T-cell (primary cell): ENCODE measurements around the gene INPP4B. TPM values are rescaled to one million over a fixed set of nuclear protein-coding genes. Genes with fewer than 3 reads are reported as not detected.
"Not testable (repeated sequence)": the region's sequence is repeated elsewhere in the genome, so short reads cannot be mapped to it uniquely, and the experiment has no call there.

ENCODE experiments used
- ATAC-seq, 4 experiments: fragments of 200-7000 bp in 3 of 4; fragments of 150-1000 bp in 1 of 4; cut with Tn5 transposase; replicated peaks in 1 of 4; 1 replicate in 3 of 4; 2 replicates in 1 of 4; pipeline ENCODE4 v1.10.0; 2021; ENCODE audit warnings: moderate library complexity in 3 of 4, mild to moderate bottlenecking in 2 of 4, moderate number of reproducible peaks in 1 of 4
- CTCF ChIA-PET, 2 donors: fragments of 300-600 bp; sonication (Branson Sonifier 250); formaldehyde crosslinking; loops; one replicate each; lab custom pipeline; 2022; ENCODE audit warnings: antibody characterized with exemption in 2 of 2; lab: Charles Lee
- POLR2A ChIA-PET, 2 donors: fragments of 300-600 bp; sonication (Branson Sonifier 250); formaldehyde crosslinking; loops; one replicate each; lab custom pipeline; 2022; ENCODE audit warnings: antibody characterized with exemption in 2 of 2; lab: Charles Lee
- DNase-seq, 35 experiments: peaks; one replicate each; pipeline versions ENCODE4 v3.0.0 to v3.0.0-alpha.2; 2013 to 2023
- H3K27ac ChIP-seq: one replicate; pipeline ENCODE4 v1.5.1; 2013; ENCODE audit warnings: low read length
- H3K27me3 ChIP-seq, 2 experiments: replicated peaks in 1 of 2; 1 replicate in 1 of 2; 2 replicates in 1 of 2; pipeline versions ENCODE4 v1.6.1 to v1.7.0; 2013; ENCODE audit warnings: low read length in 1 of 2, mixed read lengths in 1 of 2; ENCODE audit not compliant: control insufficient read depth in 2 of 2, insufficient read depth in 2 of 2; ENCODE audit errors: extremely low read depth in 1 of 2
- H3K36me3 ChIP-seq, 2 donors: 1 replicate in 1 of 2; 2 replicates in 1 of 2; pipeline versions ENCODE4 v1.6.1 to v1.7.0; 2013; ENCODE audit warnings: low read length in 1 of 2; ENCODE audit not compliant: control insufficient read depth in 2 of 2, insufficient read depth in 1 of 2; ENCODE audit errors: extremely low read depth in 1 of 2
- H3K4me1 ChIP-seq, 2 experiments: 1 replicate in 1 of 2; 2 replicates in 1 of 2; pipeline versions ENCODE4 v1.6.1 to v1.7.0; 2013; ENCODE audit warnings: low read length in 2 of 2, mixed read lengths in 1 of 2; ENCODE audit not compliant: insufficient read depth in 2 of 2, control insufficient read depth in 1 of 2; ENCODE audit errors: extremely low read depth in 1 of 2
- H3K4me3 ChIP-seq, 2 donors: 1 replicate in 1 of 2; 2 replicates in 1 of 2; pipeline versions ENCODE4 v1.5.1 to v1.7.0; 2013; ENCODE audit warnings: mild to moderate bottlenecking in 2 of 2, low read length in 1 of 2, moderate library complexity in 1 of 2; ENCODE audit not compliant: control insufficient read depth in 1 of 2; ENCODE audit errors: extremely low read depth in 1 of 2
- H3K9me3 ChIP-seq: 2 replicates; pipeline ENCODE4 v1.7.0; 2013
- H3K27ac Mint-ChIP-seq, 2 donors: one replicate each; pipeline ENCODE4 v1.8.0; 2020 to 2021; ENCODE audit warnings: mild to moderate bottlenecking in 2 of 2, mixed read lengths in 2 of 2
- H3K27me3 Mint-ChIP-seq, 2 donors: one replicate each; pipeline ENCODE4 v1.8.0; 2021 to 2022; ENCODE audit warnings: mixed read lengths in 2 of 2
- H3K36me3 Mint-ChIP-seq: one replicate; pipeline ENCODE4 v1.8.0; 2021; ENCODE audit warnings: mixed read lengths
- H3K4me1 Mint-ChIP-seq, 3 donors: one replicate each; pipeline ENCODE4 v1.8.0; 2020 to 2022; ENCODE audit warnings: mixed read lengths in 3 of 3, mild to moderate bottlenecking in 1 of 3
- H3K4me3 Mint-ChIP-seq, 3 donors: one replicate each; pipeline ENCODE4 v1.8.0; 2020 to 2022; ENCODE audit warnings: mild to moderate bottlenecking in 3 of 3, mixed read lengths in 3 of 3, moderate library complexity in 3 of 3
- H3K9me3 Mint-ChIP-seq, 3 donors: one replicate each; pipeline ENCODE4 v1.8.0; 2020 to 2022; ENCODE audit warnings: mixed read lengths in 3 of 3
- WGBS: methylation state at CpG from one replicate; pipeline ENCODE4 v1.1.5; 2013; ENCODE audit warnings: missing lambda C conversion rate; ENCODE audit not compliant: insufficient coverage; 5-methylcytosine and 5-hydroxymethylcytosine counted together
- total RNA-seq, 35 experiments: library from RNA in 6 of 35; stranded (reverse) in 6 of 35; fragments of 120-200 nt in 1 of 35; gene quantifications; one replicate each; pipeline versions ENCODE4 v1.2.1 to v1.2.4 and lab custom pipeline; 2013 to 2026

The INPP4B gene
- total RNA-seq, 5 donors from 2014 or later (not counting 1 experiment from before 2014, with no cell fraction given) = 47.4 to 99.7 (median 71.3) TPM

GRCh38 chr4:142405021-142405694 lies 440.9 kb downstream of the INPP4B start:
- peak overlapping the region; percentile 56 to 81 for H3K4me3 ChIP-seq
- H3K27ac ChIP-seq = peak overlapping the region; percentile 83
- Mint-ChIP-seq H3K4me3 (peak overlapping the region; percentile 84 to 94 (median 94)), H3K36me3 (peaks cover 14% of the 10 kb centered on the region), H3K27ac (peak overlapping the region; percentile 98 to 99), H3K9me3 (no peaks in the 10 kb centered on the region), H3K4me1 (peaks cover 64 to 74% (median 68%) of the 10 kb centered on the region in 3 donors), H3K27me3 (no peaks in the 10 kb centered on the region)
- POLR2A ChIA-PET = interaction anchor here (0.6 to 1.3 kb wide), 5 partner anchors 12 to 54 kb away, joined by 3 to 15 read pairs (median 4); no protein-coding TSS in a partner anchor
- H3K27me3 ChIP-seq = no peaks in the 10 kb centered on the region
- 0% methylated on average over 6 of the region's 14 CpGs for WGBS
- no peaks in the 10 kb centered on the region for H3K36me3 ChIP-seq
- H3K9me3 ChIP-seq = no peaks in the 10 kb centered on the region
- CTCF ChIA-PET = interaction anchor here (0.6 to 2.4 kb wide), 5 partner anchors 17 to 432 kb away, joined by 3 to 10 read pairs (median 5); no protein-coding TSS in a partner anchor
- DNase-seq (peak; percentile 5 to 75 (median 34)), ATAC-seq (peak; percentile 39 to 66 (median 57))
- H3K4me1 ChIP-seq = peaks cover 34 to 41% of the 10 kb centered on the region in 2 experiments

DNA sequence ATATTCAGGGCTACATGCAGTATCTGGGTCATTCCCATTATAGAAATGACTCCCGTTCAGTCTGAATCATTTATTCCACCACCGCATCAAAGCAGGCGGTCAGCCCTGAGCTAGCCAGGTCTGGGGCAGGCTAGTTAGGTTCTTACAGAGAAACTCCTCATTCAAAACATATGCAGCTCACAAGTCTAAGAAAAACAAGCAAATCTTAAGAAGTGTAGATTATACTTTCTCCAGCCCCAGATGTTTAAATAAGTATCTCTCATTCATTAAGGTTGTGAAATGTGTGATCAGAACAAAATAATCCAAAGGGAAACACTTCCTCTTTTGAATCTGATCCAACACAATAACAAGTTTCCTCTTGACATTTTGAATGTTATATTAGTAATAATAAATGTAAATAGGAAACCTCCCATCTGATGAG lies 441.9 kb downstream of the INPP4B start:
- Mint-ChIP-seq H3K27ac (peak overlapping the region; percentile 98 to 99), H3K4me1 (peaks cover 64 to 79% (median 73%) of the 10 kb centered on the region in 3 donors), H3K36me3 (peaks cover 14% of the 10 kb centered on the region), H3K9me3 (no peaks in the 10 kb centered on the region), H3K27me3 (no peaks in the 10 kb centered on the region), H3K4me3 (peak overlapping the region; percentile 84 to 94 (median 94))
- 7% methylated on average over 3 of the region's 3 CpGs for WGBS
- no peak for ATAC-seq
- ChIA-PET POLR2A (interaction anchor here (0.6 to 1.5 kb wide), 6 partner anchors 13 to 310 kb away, joined by 3 to 15 read pairs (median 4); no protein-coding TSS in a partner anchor), CTCF (interaction anchor here (0.6 to 0.7 kb wide), 2 partner anchors 13 to 16 kb away, joined by 3 to 5 read pairs; no protein-coding TSS in a partner anchor)
- no peaks in the 10 kb centered on the region for H3K36me3 ChIP-seq
- H3K4me1 ChIP-seq = peaks cover 31 to 43% of the 10 kb centered on the region in 2 experiments
- H3K9me3 ChIP-seq = no peaks in the 10 kb centered on the region
- peak overlapping the region; percentile 56 to 81 for H3K4me3 ChIP-seq
- H3K27ac ChIP-seq = peak overlapping the region; percentile 83
- no peaks in the 10 kb centered on the region for H3K27me3 ChIP-seq
- DNase-seq = no peak

DNA sequence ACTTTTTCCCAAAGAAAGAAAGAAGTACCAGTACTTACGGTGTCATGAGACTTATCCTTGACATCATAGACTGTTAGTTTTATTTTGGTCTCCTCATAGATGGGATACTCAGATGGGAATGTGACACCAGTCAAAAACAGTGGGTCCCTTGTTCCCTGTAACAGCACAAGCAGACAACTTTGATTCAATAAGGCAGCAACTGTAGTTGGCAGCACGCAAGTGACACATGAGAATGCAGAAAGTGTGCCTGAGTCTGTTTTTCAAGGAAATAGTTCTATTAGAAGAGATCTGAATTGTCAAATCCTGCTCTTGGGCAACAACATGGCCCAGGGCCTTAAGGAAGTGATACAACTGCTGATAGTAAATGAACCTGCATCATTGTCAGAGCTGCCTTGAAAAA lies 443.2 kb downstream of the INPP4B start:
- H3K4me1 ChIP-seq = peaks cover 23 to 38% of the 10 kb centered on the region in 2 experiments
- H3K36me3 ChIP-seq = no peaks in the 10 kb centered on the region
- peak overlapping the region; percentile 35 to 56 for H3K4me3 ChIP-seq

GRCh38 chr4:142402156-142402555 lies 443.9 kb downstream of the INPP4B start:
- ChIA-PET POLR2A (interaction anchor here in 1 of 2 donors (0.6 kb wide), 1 partner anchor 105 kb away, joined by 3 read pairs; no protein-coding TSS in a partner anchor), CTCF (no interaction called here)
- no peaks in the 10 kb centered on the region for H3K9me3 Mint-ChIP-seq
- H3K27ac ChIP-seq = peak overlapping the region; percentile 83
- no CpG with 5 or more reads among the region's 2 CpGs for WGBS
- H3K27ac Mint-ChIP-seq = peak overlapping the region; percentile 98 to 100
- no peaks in the 10 kb centered on the region for H3K27me3 ChIP-seq
- ATAC-seq (no peak), DNase-seq (no peak)
- peaks cover 25 to 32% of the 10 kb centered on the region in 2 experiments for H3K4me1 ChIP-seq
- H3K27me3 Mint-ChIP-seq = no peaks in the 10 kb centered on the region
- H3K4me3 Mint-ChIP-seq = peak overlapping the region; percentile 88 to 95 (median 90)
- H3K4me3 ChIP-seq = peak overlapping the region; percentile 46 to 56
- peaks cover 19% of the 10 kb centered on the region for H3K36me3 Mint-ChIP-seq
- H3K4me1 Mint-ChIP-seq = peaks cover 59 to 72% (median 69%) of the 10 kb centered on the region in 3 donors
- no peaks in the 10 kb centered on the region for H3K36me3 ChIP-seq
- H3K9me3 ChIP-seq = no peaks in the 10 kb centered on the region

More for the DNA sequence above, 443.2 kb downstream of the INPP4B start:
- no peaks in the 10 kb centered on the region for H3K9me3 Mint-ChIP-seq
- Histone ChIP-seq H3K27ac (peak overlapping the region; percentile 83), H3K9me3 (no peaks in the 10 kb centered on the region), H3K27me3 (no peaks in the 10 kb centered on the region)
- 56% methylated on average over 1 of the region's 2 CpGs for WGBS
- ChIA-PET POLR2A (interaction anchor here (0.7 to 1.5 kb wide), 4 partner anchors 9 to 165 kb away, joined by 3 to 5 read pairs (median 4); no protein-coding TSS in a partner anchor), CTCF (interaction anchor here (0.8 to 1.4 kb wide), 5 partner anchors 47 to 164 kb away, joined by 3 to 9 read pairs (median 5); no protein-coding TSS in a partner anchor)
- H3K4me1 Mint-ChIP-seq = peaks cover 61 to 75% (median 71%) of the 10 kb centered on the region in 3 donors
- peak overlapping the region; percentile 98 to 100 for H3K27ac Mint-ChIP-seq
- peak overlapping the region; percentile 88 to 95 (median 90) for H3K4me3 Mint-ChIP-seq
- peak in 1 of 35 experiments; percentile 34 for DNase-seq
- ATAC-seq = no peak
- H3K36me3 Mint-ChIP-seq = peaks cover 19% of the 10 kb centered on the region
- H3K27me3 Mint-ChIP-seq = no peaks in the 10 kb centered on the region

DNA sequence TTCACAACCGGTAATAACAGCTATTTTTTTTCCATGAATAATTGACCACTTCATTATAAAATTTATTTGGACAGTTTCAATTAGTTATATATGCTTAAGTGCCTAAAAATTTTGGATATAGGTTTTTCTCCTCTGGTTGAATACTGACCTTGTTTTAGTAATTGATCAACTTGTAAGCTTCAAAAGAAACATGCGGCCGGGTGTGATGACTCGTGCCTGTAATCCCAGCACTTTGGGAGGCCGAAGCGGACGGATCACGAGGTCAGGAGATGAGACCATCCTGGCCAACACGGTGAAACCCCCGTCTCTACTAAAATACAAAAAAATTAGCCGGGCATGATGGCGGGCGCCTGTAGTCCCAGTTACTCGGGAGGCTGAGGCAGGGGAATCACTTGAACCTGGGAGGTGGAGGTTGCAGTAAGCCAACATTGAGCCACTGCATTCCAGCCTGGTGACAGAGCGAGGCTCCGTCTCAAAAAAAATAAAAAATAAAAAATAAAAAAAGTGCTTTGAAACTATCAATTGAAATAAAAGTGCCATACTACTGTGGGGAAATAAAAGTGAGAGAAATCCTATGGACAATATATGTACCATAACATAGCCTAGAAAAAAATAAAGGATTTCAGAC lies 448.6 kb downstream of the INPP4B start:
- peak overlapping the region in 1 of 2 donors; percentile 5 for H3K4me3 ChIP-seq

More for the DNA sequence above, 448.6 kb downstream of the INPP4B start:
- Mint-ChIP-seq H3K4me1 (peaks cover 81 to 89% (median 85%) of the 10 kb centered on the region in 3 donors), H3K36me3 (peaks cover 48% of the 10 kb centered on the region), H3K27ac (peak overlapping the region; percentile 87 to 89), H3K4me3 (peak overlapping the region; percentile 50 to 66 (median 53))
- not testable (repeated sequence) for DNase-seq, ATAC-seq, H3K9me3 ChIP-seq, H3K9me3 Mint-ChIP-seq, H3K27me3 Mint-ChIP-seq, H3K27me3 ChIP-seq, H3K36me3 ChIP-seq
- peak overlapping the region; percentile 40 for H3K27ac ChIP-seq
- ChIA-PET CTCF (interaction anchor here (0.7 to 1.2 kb wide), 3 partner anchors 19 to 43 kb away, joined by 3 to 4 read pairs (median 3); no protein-coding TSS in a partner anchor), POLR2A (interaction anchor here in 1 of 2 donors (0.5 kb wide), 1 partner anchor 22 kb away, joined by 5 read pairs; no protein-coding TSS in a partner anchor)
- peaks cover 6 to 17% of the 10 kb centered on the region in 2 experiments for H3K4me1 ChIP-seq
- 61% methylated on average over 3 of the region's 16 CpGs for WGBS
